ENCODE results near the gene PPP1R15B.
A peak's percentile ranks its signal among the peaks of the same experiment; 100 is the strongest.

The PPP1R15B gene

GRCh38 chr1:204384636-204385352, 26.8 kb downstream of the PPP1R15B start:
- H3K4me3 ChIP-seq (ENCODE audit: low read depth, low read length), result no peak overlapping the region
- H3K36me3 ChIP-seq (replicated peaks), result no peaks in the 10 kb centered on the region
- H3K27ac ChIP-seq, result no peak overlapping the region
- in situ Hi-C loops (cut with HindIII; ENCODE audit: low pct_ligation_motif_present, low sequenced_read_pairs), result no loop called here
- no peak for DNase-seq
- H3K27me3 ChIP-seq (replicated peaks), result peaks cover 10% of the 10 kb centered on the region
- TF ChIP-seq CTCF (IDR thresholded peaks at IDR 0.05; ENCODE audit: low read depth, low read length, missing control alignments), result no peak

GRCh38 chr1:204383163-204383904, 28.3 kb downstream of the PPP1R15B start:
- no peak for TF ChIP-seq CTCF (IDR thresholded peaks at IDR 0.05; ENCODE audit: low read depth, low read length, missing control alignments)
- H3K27ac ChIP-seq, result no peak overlapping the region

GRCh38 chr1:204382714-204383083, 28.9 kb downstream of the PPP1R15B start:
- Histone ChIP-seq H3K4me3 (ENCODE audit: low read depth, low read length) (no peak overlapping the region), H3K36me3 (replicated peaks) (no peaks in the 10 kb centered on the region), H3K27ac (no peak overlapping the region), H3K27me3 (replicated peaks) (peaks cover 30% of the 10 kb centered on the region)
- no peak for TF ChIP-seq CTCF (IDR thresholded peaks at IDR 0.05; ENCODE audit: low read depth, low read length, missing control alignments)
- in situ Hi-C loops (cut with HindIII; ENCODE audit: low pct_ligation_motif_present, low sequenced_read_pairs), result no loop called here
- no peak for DNase-seq

More at GRCh38 chr1:204383163-204383904, 28.3 kb downstream of the PPP1R15B start:
- Histone ChIP-seq H3K27me3 (replicated peaks) (peaks cover 24% of the 10 kb centered on the region), H3K4me3 (ENCODE audit: low read depth, low read length) (no peak overlapping the region), H3K36me3 (replicated peaks) (no peaks in the 10 kb centered on the region)
- no peak for DNase-seq
- in situ Hi-C loops (cut with HindIII; ENCODE audit: low pct_ligation_motif_present, low sequenced_read_pairs), result no loop called here

GRCh38 chr1:204380293-204380831, 31.3 kb downstream of the PPP1R15B start:
- H3K4me3 ChIP-seq (ENCODE audit: low read depth, low read length), result no peak overlapping the region
- H3K27me3 ChIP-seq (replicated peaks), result peaks cover 52% of the 10 kb centered on the region
- TF ChIP-seq CTCF (IDR thresholded peaks at IDR 0.05; ENCODE audit: low read depth, low read length, missing control alignments), result no peak
- in situ Hi-C loops (cut with HindIII; ENCODE audit: low pct_ligation_motif_present, low sequenced_read_pairs), result no loop called here
- DNase-seq, result no peak
- H3K27ac ChIP-seq, result no peak overlapping the region
- no peaks in the 10 kb centered on the region for H3K36me3 ChIP-seq (replicated peaks)

- no peak for DNase-seq
- no peak for TF ChIP-seq CTCF (IDR thresholded peaks at IDR 0.05; ENCODE audit: low read depth, low read length, missing control alignments)
These were observed 33.6 kb downstream of the PPP1R15B start for GRCh38 chr1:204377800-204378668.

More at GRCh38 chr1:204377800-204378668, 33.6 kb downstream of the PPP1R15B start:
- Histone ChIP-seq H3K27me3 (replicated peaks) (peaks cover 61% of the 10 kb centered on the region), H3K4me3 (ENCODE audit: low read depth, low read length) (peak overlapping the region; percentile 41), H3K27ac (no peak overlapping the region), H3K36me3 (replicated peaks) (no peaks in the 10 kb centered on the region)
- in situ Hi-C loops (cut with HindIII; ENCODE audit: low pct_ligation_motif_present, low sequenced_read_pairs), result no loop called here

Measured in brain microvascular endothelial cell (primary cell).